NCI-H1092 treated with DMSO at 0.1 percent for 48 hours (cell line): ENCODE data around the gene SLC22A23.

Source experiments
- DNase-seq: peaks from one replicate; lab custom pipeline; 2025; lab: John Stamatoyannopoulos, UW

SLC22A23 gene

GRCh38 chr6:3421791-3422434, 34.9 kb downstream of the SLC22A23 start:
- no peak for DNase-seq

- DNase-seq: no peak
These were observed 35.7 kb downstream of the SLC22A23 start for GRCh38 chr6:3421143-3421542.

- DNase-seq: no peak
These were observed 37.1 kb downstream of the SLC22A23 start for GRCh38 chr6:3419624-3420272.

- no peak for DNase-seq
These were observed 38.3 kb downstream of the SLC22A23 start for GRCh38 chr6:3418496-3419060.

GRCh38 chr6:3417473-3417872, 39.4 kb downstream of the SLC22A23 start:
- no peak for DNase-seq

GRCh38 chr6:3415490-3415889, 41.4 kb downstream of the SLC22A23 start:
- no peak for DNase-seq

GRCh38 chr6:3415082-3415453, 41.8 kb downstream of the SLC22A23 start:
- no peak for DNase-seq

GRCh38 chr6:3414327-3415081, 42.3 kb downstream of the SLC22A23 start:
- DNase-seq: no peak

GRCh38 chr6:3413592-3413991, 43.3 kb downstream of the SLC22A23 start:
- DNase-seq: no peak

- DNase-seq: no peak
These were observed 43.9 kb downstream of the SLC22A23 start for GRCh38 chr6:3412779-3413500.

- DNase-seq: no peak
These were observed 44.7 kb downstream of the SLC22A23 start for GRCh38 chr6:3411967-3412778.

GRCh38 chr6:3410385-3411360, 46.2 kb downstream of the SLC22A23 start:
- peak; percentile 54 for DNase-seq

GRCh38 chr6:3409699-3410384, 47.0 kb downstream of the SLC22A23 start:
- no peak for DNase-seq

- no peak for DNase-seq
These were observed 48.2 kb downstream of the SLC22A23 start for GRCh38 chr6:3408665-3409064.

- DNase-seq: no peak
These were observed 49.0 kb downstream of the SLC22A23 start for GRCh38 chr6:3407840-3408239.

GRCh38 chr6:3406891-3407809, 49.7 kb downstream of the SLC22A23 start:
- DNase-seq: no peak

- DNase-seq: no peak
These were observed 50.5 kb downstream of the SLC22A23 start for GRCh38 chr6:3406362-3406821.

- DNase-seq: no peak
These were observed 51.2 kb downstream of the SLC22A23 start for GRCh38 chr6:3405679-3406078.
